GM12878 (cell line): ENCODE measurements around the gene EHBP1L1. TPM values are rescaled to one million over a fixed set of nuclear protein-coding genes. Genes with fewer than 3 reads are reported as not detected.

Experiments used
- ATF7 ChIP-seq: fragments of 450-650 bp; IDR thresholded peaks from 2 replicates; pipeline ENCODE4 v1.6.1; 2016; ENCODE audit warnings: low read depth, mild to moderate bottlenecking
- EP300 ChIP-seq, 2 experiments: fragments of 150-350 bp in 1 of 2; IDR thresholded peaks; 2 replicates each; pipeline ENCODE4 v1.6.1; 2011 to 2012; ENCODE audit warnings: low read depth in 2 of 2, low read length in 2 of 2, borderline replicate concordance in 1 of 2, improper control_type of control experiment in 1 of 2, inconsistent platforms in 1 of 2; ENCODE audit not compliant: control insufficient read depth in 1 of 2
- GABPA ChIP-seq: IDR thresholded peaks from 2 replicates; pipeline ENCODE4 v1.6.1; 2014; ENCODE audit warnings: antibody characterized with exemption, low read depth, mild to moderate bottlenecking, inconsistent platforms
- KAT2A ChIP-seq: conservative IDR thresholded peaks from 2 replicates; pipeline ENCODE4 v1.6.1; 2011; ENCODE audit warnings: low read depth, low read length; ENCODE audit not compliant: control insufficient read depth
- KDM1A ChIP-seq: fragments of 200-600 bp; sonication (generic); IDR thresholded peaks from 2 replicates; pipeline ENCODE4 v1.6.1; 2016; ENCODE audit warnings: borderline replicate concordance
- KLF5 ChIP-seq: fragments of 450-650 bp; IDR thresholded peaks from 2 replicates; pipeline ENCODE4 v1.6.1; 2014; ENCODE audit warnings: mild to moderate bottlenecking; ENCODE audit not compliant: partially characterized antibody
- NR2F1 ChIP-seq: fragments of 450-650 bp; conservative IDR thresholded peaks from 2 replicates; pipeline ENCODE4 v1.6.1; 2017; ENCODE audit warnings: mild to moderate bottlenecking
- RB1 ChIP-seq: fragments of 450-650 bp; formaldehyde crosslinking; IDR thresholded peaks from 2 replicates; pipeline ENCODE4 v1.6.1; 2017; ENCODE audit warnings: mild to moderate bottlenecking, borderline replicate concordance
- RBBP5 ChIP-seq: fragments of 200-600 bp; sonication (generic); conservative IDR thresholded peaks from 2 replicates; pipeline ENCODE4 v1.6.1; 2016
- RELA ChIP-seq: fragments of 450-650 bp; IDR thresholded peaks from 2 replicates; pipeline ENCODE4 v1.8.0; 2014; ENCODE audit warnings: borderline replicate concordance; ENCODE audit not compliant: partially characterized antibody
- SP1 ChIP-seq: IDR thresholded peaks from one replicate; pipeline ENCODE4 v1.6.1; 2011; ENCODE audit warnings: low read depth, low read length
- YY1 ChIP-seq: IDR thresholded peaks from 2 replicates; pipeline ENCODE4 v1.6.1; 2011; ENCODE audit warnings: low read depth, mild to moderate bottlenecking, low read length
- ZNF207 ChIP-seq: fragments of 450-650 bp; IDR thresholded peaks from 2 replicates; pipeline ENCODE4 v1.6.1; 2014; ENCODE audit warnings: antibody characterized with exemption, mild to moderate bottlenecking, borderline replicate concordance
- ZSCAN29 ChIP-seq: fragments of 450-650 bp; IDR thresholded peaks from 2 replicates; pipeline ENCODE4 v1.6.1; 2017; ENCODE audit warnings: mild to moderate bottlenecking, moderate library complexity
- polyA plus RNA-seq, 11 experiments: library from polyadenylated mRNA; depleted of rRNA in 4 of 11; unstranded in 6 of 11; stranded (reverse) in 5 of 11; fragments of >200 nt; fragmentation: Nextera tagmentation in 4 of 11; fragmentation: Illumina TruSeq in 1 of 11; extraction: Ambion mirVana in 4 of 11; extraction: Trizol in 1 of 11; gene quantifications; 1 replicate in 1 of 11; 2 replicates in 10 of 11; pipeline versions ENCODE4 v1.2.1 to v1.2.3, GENCODE V29; 2011 to 2016; ENCODE audit warnings: inconsistent platforms in 2 of 11, missing spikeins in 2 of 11, low read depth in 1 of 11
- total RNA-seq, 4 experiments: library from RNA; depleted of rRNA in 3 of 4; stranded (reverse); fragments of >200 nt in 3 of 4; fragmentation: Illumina TruSeq in 1 of 4; extraction: Trizol in 1 of 4; gene quantifications; 2 replicates each; pipeline versions ENCODE4 v1.2.1 to v1.2.3, GENCODE V29; 2013 to 2021
- TF ChIP-seq, protein P1 (sequence below): fragments of 450-650 bp; IDR thresholded peaks from 2 replicates; pipeline ENCODE4 v1.6.1; 2018; ENCODE audit warnings: mild to moderate bottlenecking, low read depth, moderate library complexity; ENCODE audit not compliant: partially characterized antibody
- TF ChIP-seq, protein P2 (sequence below): fragments of 450-650 bp; IDR thresholded peaks from 2 replicates; pipeline ENCODE4 v1.6.1; 2017; ENCODE audit warnings: mild to moderate bottlenecking
- TF ChIP-seq, protein P3 (sequence below): fragments of 450-650 bp; formaldehyde crosslinking; IDR thresholded peaks from 2 replicates; pipeline ENCODE4 v1.4.0; 2022; ENCODE audit warnings: mild to moderate bottlenecking, moderate library complexity
- TF ChIP-seq, protein P4 (sequence below): IDR thresholded peaks from 2 replicates; pipeline ENCODE4 v1.6.1; 2011; ENCODE audit warnings: borderline replicate concordance, low read depth, mild to moderate bottlenecking, moderate library complexity, low read length; ENCODE audit not compliant: insufficient read depth, poor library complexity, severe bottlenecking
- TF ChIP-seq, protein P5 (sequence below): fragments of 150-350 bp; IDR thresholded peaks from 2 replicates; pipeline ENCODE4 v1.6.1; 2014; ENCODE audit warnings: mild to moderate bottlenecking, low read depth, low read length

The EHBP1L1 gene
- total and polyA plus RNA-seq, 10 of the 15 experiments (the other 5 are each of a cell fraction or from before 2014, with no cell fraction given) = 0.06 to 99.4 (median 32.7) TPM

DNA sequence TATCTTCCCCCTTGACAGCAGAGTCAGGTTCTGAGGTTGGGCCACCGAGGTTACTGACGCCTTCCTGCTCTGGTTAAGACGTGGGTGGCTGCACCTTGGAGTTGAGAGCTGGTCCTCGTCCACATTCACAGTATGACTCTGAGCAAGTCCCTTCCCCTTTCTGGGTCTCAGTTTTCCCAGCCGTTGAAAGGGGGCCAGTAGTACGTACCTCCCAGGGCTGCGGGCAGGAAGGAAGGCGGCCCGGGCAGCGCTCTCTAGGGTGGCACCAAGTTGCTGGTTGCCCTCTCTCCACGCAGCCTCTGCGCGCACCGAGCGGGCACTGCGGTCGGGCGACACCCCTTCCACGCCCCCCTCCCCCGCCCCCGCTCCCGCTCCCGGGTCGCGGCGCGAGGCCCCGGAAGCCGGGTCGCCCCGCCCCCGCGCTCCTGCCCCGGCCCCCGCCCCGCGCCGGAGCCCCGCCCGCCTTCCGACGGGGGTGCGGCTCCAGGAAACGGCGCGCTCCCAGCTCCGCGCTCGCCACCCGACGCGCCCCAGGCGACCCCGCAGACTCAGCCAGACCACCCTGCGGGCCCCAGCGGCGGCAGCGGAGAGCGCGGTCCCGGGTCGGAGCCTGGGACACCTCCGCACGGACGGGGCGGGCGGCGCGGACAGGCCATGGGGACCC is at the start of gene EHBP1L1 (continued):
- TF ChIP-seq, protein P1, sequence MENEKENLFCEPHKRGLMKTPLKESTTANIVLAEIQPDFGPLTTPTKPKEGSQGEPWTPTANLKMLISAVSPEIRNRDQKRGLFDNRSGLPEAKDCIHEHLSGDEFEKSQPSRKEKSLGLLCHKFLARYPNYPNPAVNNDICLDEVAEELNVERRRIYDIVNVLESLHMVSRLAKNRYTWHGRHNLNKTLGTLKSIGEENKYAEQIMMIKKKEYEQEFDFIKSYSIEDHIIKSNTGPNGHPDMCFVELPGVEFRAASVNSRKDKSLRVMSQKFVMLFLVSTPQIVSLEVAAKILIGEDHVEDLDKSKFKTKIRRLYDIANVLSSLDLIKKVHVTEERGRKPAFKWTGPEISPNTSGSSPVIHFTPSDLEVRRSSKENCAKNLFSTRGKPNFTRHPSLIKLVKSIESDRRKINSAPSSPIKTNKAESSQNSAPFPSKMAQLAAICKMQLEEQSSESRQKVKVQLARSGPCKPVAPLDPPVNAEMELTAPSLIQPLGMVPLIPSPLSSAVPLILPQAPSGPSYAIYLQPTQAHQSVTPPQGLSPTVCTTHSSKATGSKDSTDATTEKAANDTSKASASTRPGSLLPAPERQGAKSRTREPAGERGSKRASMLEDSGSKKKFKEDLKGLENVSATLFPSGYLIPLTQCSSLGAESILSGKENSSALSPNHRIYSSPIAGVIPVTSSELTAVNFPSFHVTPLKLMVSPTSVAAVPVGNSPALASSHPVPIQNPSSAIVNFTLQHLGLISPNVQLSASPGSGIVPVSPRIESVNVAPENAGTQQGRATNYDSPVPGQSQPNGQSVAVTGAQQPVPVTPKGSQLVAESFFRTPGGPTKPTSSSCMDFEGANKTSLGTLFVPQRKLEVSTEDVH = no peak
- TF ChIP-seq, protein P2, sequence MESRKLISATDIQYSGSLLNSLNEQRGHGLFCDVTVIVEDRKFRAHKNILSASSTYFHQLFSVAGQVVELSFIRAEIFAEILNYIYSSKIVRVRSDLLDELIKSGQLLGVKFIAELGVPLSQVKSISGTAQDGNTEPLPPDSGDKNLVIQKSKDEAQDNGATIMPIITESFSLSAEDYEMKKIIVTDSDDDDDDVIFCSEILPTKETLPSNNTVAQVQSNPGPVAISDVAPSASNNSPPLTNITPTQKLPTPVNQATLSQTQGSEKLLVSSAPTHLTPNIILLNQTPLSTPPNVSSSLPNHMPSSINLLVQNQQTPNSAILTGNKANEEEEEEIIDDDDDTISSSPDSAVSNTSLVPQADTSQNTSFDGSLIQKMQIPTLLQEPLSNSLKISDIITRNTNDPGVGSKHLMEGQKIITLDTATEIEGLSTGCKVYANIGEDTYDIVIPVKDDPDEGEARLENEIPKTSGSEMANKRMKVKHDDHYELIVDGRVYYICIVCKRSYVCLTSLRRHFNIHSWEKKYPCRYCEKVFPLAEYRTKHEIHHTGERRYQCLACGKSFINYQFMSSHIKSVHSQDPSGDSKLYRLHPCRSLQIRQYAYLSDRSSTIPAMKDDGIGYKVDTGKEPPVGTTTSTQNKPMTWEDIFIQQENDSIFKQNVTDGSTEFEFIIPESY = no peak
- TF ChIP-seq GABPA (no peak), RBBP5 (no peak), KAT2A (no peak), NR2F1 (no peak; the same call in 1 of the 2 replicates), EP300 (IDR thresholded peaks at IDR 0.05; ENCODE audit: borderline replicate concordance in 1 of 2, control insufficient read depth in 1 of 2, low read depth in 2 of 2, low read length in 2 of 2) (peak in 1 of 2 experiments; percentile 52; a peak in 1 of 4 replicates), ATF7 (peak; percentile 25; the same call in 1 of the 2 replicates), ZSCAN29 (no peak), ZNF207 (no peak), RB1 (no peak; the same call in 1 of the 2 replicates), KDM1A (no peak), KLF5 (no peak), YY1 (no peak), RELA (no peak), SP1 (peak; percentile 63)
- TF ChIP-seq, protein P3, sequence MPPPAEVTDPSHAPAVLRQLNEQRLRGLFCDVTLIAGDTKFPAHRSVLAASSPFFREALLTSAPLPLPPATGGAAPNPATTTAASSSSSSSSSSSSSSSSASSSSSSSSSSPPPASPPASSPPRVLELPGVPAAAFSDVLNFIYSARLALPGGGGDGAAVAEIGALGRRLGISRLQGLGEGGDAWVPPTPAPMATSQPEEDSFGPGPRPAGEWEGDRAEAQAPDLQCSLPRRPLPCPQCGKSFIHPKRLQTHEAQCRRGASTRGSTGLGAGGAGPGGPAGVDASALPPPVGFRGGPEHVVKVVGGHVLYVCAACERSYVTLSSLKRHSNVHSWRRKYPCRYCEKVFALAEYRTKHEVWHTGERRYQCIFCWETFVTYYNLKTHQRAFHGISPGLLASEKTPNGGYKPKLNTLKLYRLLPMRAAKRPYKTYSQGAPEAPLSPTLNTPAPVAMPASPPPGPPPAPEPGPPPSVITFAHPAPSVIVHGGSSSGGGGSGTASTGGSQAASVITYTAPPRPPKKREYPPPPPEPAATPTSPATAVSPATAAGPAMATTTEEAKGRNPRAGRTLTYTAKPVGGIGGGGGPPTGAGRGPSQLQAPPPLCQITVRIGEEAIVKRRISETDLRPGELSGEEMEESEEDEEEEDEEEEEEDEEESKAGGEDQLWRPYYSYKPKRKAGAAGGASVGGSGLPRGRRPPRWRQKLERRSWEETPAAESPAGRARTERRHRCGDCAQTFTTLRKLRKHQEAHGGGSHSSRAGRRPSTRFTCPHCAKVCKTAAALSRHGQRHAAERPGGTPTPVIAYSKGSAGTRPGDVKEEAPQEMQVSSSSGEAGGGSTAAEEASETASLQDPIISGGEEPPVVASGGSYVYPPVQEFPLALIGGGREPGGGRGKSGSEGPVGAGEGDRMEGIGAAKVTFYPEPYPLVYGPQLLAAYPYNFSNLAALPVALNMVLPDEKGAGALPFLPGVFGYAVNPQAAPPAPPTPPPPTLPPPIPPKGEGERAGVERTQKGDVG (CRISPR knock-in tag) = no peak
- TF ChIP-seq, protein P4, sequence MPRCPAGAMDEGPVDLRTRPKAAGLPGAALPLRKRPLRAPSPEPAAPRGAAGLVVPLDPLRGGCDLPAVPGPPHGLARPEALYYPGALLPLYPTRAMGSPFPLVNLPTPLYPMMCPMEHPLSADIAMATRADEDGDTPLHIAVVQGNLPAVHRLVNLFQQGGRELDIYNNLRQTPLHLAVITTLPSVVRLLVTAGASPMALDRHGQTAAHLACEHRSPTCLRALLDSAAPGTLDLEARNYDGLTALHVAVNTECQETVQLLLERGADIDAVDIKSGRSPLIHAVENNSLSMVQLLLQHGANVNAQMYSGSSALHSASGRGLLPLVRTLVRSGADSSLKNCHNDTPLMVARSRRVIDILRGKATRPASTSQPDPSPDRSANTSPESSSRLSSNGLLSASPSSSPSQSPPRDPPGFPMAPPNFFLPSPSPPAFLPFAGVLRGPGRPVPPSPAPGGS = peak; percentile 84
- TF ChIP-seq, protein P5, sequence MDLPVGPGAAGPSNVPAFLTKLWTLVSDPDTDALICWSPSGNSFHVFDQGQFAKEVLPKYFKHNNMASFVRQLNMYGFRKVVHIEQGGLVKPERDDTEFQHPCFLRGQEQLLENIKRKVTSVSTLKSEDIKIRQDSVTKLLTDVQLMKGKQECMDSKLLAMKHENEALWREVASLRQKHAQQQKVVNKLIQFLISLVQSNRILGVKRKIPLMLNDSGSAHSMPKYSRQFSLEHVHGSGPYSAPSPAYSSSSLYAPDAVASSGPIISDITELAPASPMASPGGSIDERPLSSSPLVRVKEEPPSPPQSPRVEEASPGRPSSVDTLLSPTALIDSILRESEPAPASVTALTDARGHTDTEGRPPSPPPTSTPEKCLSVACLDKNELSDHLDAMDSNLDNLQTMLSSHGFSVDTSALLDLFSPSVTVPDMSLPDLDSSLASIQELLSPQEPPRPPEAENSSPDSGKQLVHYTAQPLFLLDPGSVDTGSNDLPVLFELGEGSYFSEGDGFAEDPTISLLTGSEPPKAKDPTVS = no peak
